GM11168 (cell line): ENCODE data around the gene SBNO2.

Experiments used
- in situ Hi-C: fragments of 300-500 bp; cut with MboI; formaldehyde crosslinking; loops from one replicate; pipeline ENCODE4 v1.12.0; 2022; ENCODE audit warnings: low sequenced_read_pairs; ENCODE audit not compliant: unreplicated experiment

Gene SBNO2

GRCh38 chr19:1169921-1170885, 3.9 kb downstream of the SBNO2 start:
- in situ Hi-C loops = no loop called here

- in situ Hi-C loops = no loop called here
Observed at GRCh38 chr19:1169411-1169791, 4.7 kb downstream of the SBNO2 start.

DNA sequence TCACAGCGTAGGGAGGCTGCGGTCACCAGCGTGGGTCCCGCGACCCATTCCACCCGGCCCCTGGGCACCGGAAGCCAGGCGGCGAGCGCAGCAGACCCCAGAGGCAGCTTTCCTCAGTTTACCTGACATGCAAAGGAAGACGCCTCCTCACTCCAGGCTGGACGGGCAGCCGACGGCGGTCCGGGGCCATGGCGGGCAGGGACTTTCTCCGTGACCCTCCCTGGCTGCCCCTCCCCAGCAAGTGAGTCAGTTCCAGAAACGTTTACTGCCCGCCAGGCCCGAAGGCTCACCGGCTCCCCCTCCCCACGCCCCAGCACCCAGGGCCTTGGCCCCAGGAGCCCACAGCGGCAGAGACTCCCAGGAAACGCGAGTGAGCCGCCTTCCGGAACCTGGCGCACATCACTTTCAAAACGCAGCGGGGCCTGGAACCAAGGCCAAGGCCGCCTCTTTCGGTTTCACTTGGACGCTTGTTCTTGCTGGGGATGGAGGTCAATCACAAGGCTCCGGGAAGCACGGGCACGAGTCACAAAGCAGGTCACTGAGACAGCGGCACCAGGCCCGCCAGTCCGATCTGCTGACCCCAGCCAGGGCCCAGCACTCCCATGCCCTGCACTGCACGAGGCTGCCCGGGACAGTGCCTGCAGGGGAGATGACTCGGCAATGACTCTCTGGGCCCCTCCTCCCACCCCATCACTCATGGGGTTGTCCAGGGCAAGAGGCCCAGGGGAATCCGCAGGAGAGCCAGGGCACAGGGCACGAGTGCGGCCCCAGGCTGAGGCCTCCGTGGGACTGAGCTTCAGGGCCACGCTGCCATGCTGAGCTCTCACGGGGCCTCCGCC, 5.3 kb downstream of the SBNO2 start:
- in situ Hi-C loops = no loop called here

DNA sequence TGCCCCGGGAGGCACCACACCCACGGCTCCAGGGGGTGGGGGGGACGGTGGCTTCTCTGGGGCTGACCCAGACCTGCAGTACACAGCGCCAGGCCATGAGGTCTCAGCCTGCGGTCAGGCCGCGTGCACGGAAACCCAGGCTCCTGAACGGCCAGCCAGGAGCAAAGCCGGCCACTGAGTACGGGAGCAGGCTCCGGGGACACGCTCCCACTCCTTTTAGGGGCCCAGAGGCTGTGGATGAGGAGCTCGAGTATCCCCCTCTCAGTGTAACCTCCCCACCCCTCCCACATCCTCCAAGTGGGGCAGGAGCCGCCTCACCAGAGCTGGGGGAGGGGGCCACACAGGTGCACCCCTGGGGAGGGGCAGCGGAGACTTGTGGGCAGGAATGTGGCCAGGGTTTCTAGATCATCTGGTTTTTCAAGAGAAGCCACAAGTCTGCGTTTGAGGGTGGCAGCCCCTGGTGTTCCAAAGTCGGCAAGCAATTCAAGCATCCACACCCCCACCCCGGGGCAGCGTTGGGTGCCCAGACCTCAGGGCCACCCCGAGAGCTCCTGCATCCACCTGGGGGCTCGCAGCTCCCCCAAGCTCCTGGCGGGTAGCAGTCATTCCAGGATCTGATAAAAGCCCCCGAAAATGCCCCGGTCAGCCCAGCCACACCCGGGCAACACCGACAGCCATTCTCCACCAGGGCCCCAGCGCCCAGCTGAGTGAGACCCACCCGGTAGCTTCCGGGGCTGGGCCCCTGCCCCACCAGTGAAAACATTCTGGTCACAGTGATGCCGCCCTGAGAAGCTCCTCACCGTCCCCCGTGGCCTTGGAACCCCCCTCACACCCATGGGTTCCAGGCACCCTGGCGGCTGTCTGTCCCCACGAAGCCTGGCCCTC, 6.1 kb downstream of the SBNO2 start:
- in situ Hi-C loops = no loop called here

GRCh38 chr19:1166872-1167573, 7.0 kb downstream of the SBNO2 start:
- in situ Hi-C loops = no loop called here

DNA sequence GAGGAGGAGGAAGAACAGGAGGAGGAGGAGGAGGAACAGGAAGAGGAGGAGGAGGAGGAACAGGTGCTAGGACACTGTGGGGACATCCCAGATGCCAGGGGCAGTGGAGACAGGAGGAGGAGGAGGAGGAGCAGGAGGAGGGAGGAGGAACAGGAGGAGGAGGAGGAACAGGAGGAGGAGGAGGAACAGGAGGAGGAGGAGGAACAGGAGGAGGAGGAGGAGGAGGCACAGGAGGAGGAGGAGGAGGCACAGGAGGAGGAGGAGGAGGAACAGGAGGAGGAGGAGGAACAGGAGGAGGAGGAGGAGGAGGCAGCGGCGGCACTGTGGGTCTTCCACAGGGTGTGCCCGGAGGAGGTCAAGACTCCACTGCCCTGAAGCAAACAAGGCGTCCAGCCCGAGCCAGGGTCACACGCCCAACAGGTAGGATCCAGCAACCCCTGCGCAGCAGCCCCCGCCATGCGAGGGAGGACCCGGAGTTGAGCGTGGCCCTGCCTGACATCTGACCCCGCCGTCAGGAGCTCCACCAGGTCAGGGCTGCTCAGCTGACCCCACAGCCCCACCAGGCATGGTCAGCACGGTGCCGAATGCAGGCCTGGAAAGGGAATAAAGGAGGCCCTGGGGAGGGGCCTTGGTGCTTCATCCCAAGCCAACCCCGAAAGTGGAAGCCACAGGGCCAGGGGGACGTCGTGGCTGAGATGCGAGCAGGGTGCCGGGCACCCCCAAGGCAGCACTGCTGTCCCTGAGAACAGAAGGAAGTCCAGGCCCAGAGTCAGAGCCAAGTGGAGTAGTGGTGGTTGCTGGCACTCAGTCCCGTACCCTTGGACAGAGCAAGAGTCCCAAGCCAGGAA, 9.2 kb downstream of the SBNO2 start:
- in situ Hi-C loops = no loop called here

DNA sequence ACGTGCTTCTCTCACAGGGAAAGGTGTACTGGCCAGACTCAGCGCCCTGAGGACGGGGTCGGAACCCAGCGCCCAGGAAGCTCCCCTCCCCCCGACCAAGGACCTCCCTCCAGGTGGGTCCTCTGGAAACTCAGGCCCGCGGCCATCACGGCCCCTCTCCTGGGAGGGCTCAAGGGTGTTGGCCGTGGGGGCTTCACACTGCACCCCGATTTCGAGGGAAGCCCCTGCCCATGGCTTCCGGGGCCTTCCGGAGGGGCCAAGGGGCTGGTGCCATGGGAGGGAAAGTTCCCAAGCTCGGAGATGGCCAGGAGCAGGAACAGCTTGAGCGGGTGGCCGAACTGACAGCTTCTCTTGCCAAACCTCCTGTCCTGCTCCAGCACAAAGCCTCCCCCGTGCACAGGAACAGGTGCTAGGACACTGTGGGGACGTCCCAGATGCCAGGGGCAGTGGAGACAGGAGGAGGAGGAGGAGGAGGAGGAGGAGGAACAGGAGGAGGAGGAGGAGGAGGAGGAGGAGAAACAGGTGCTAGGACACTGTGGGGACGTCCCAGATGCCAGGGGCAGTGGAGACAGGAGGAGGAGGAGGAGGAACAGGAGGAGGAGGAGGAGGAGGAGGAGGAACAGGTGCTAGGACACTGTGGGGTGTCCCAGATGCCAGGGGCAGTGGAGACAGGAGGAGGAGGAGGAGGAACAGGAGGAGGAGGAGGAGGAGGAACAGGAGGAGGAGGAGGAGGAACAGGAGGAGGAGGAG, 10.0 kb downstream of the SBNO2 start:
- in situ Hi-C loops = no loop called here

DNA sequence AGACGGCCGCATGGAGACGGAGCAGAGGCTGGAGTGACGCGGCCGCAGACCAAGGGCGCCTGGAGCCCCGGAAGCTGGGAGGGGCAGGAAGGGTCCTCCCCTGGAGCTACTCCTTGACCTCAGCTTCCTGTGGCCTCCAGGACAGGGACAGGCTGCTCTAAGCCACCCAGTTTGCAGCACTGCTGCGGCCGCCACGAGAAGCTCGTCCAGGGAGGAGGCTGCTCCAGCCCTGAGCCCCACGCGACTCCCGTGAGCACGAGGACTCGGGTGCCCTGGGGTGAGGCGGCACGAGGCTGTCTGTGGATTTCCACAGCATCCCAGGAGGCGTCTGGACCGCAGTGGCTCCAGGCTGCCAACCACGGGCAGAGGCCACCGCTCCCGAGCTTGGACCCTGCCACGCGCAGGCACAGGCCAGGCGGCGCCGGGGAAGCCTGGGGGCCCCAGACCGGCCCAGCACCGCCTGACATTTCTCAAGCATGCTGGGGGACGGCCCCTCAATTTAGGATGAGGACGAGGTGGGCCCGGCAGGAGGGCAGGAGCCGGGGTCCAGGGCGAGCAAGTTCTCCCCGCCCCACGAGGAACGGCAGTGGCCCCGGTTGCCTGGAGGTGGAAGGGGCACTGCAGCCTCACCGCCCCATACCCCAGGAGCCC, 10.7 kb downstream of the SBNO2 start:
- in situ Hi-C loops = no loop called here

GRCh38 chr19:1162404-1163282, 11.4 kb downstream of the SBNO2 start:
- in situ Hi-C loops = no loop called here

DNA sequence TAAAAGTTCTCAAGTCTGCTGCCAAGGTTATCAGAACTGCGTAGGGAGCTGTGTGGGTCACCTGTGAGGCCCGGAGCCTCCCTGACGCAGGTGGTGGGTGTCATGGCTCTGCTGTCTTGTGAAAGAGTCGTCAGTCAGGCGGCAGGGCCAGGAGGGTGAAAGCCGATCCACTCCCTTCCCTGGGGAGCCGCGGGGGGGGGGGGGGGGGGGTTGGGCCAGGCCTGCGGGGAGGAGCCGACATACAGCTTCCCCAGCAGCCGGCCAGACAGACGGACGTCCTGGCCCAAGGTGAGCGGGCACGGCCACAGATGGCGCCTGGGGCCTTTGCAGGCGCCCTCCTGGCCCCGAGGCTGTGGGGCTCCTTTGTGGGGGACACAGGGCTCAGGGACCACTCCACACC, 12.4 kb downstream of the SBNO2 start:
- in situ Hi-C loops = no loop called here

- in situ Hi-C loops = loop anchor here (10.0 kb wide), 1 partner anchor 425 kb away; no protein-coding TSS in a partner anchor
Observed at GRCh38 chr19:1159864-1160595, 14.0 kb downstream of the SBNO2 start.

- in situ Hi-C loops = loop anchor here (10.0 kb wide), 1 partner anchor 424 kb away; no protein-coding TSS in a partner anchor
Observed at GRCh38 chr19:1158885-1159448, 15.1 kb downstream of the SBNO2 start.

DNA sequence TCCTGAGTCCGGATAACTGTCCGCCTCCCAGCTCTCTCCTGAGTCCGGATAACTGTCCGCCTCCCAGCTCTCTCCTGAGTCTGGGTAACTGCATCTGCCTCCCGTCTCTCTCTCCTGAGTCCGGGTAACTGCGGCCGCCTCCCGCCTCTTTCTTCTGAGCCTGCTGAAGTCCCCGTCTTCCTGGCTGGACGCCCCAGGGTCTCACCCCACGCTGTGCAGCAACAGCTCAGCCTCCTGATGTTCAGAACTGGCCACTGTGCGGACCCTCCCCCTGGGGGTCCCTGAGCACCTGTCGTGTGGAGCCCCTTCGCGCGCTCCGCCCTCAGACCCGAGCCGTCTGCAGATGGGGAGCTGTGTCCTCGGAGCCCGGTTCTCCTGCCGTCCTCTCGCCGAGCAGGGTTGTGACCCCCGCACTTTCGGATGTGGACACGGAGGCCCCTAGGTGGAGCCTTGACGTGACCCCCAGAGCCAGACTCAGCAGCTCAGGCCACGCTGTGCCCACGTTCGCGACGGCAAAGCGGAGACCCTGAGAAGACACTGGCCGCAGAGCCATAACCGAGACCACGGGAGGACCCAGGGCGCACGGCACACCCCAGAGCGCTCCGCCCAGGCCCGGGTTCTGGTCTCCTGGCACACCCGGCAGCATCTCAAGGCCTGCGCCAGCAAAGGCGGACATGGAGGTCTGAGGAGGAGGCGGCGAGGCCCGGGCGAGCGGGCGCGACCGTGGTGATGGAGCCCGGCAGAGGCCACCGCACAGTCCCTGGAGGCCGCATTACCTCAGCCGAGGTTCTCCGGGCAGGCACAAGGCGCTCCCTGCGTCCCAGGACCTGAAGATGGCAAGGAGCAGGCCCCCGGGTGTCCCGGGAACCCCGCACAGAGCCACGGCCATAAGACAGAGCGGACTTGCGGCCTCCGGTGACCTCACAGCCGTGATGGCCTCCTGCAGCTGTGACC, 15.9 kb downstream of the SBNO2 start:
- in situ Hi-C loops = loop anchor here (10.0 kb wide), 1 partner anchor 423 kb away; no protein-coding TSS in a partner anchor
